ENCODE measurements around the gene ADORA2A. TPM values are rescaled to one million over a fixed set of nuclear protein-coding genes. Genes with fewer than 3 reads are reported as not detected.

ADORA2A gene
- total RNA-seq, 1 experiment from 2014 or later = 7.6 TPM

DNA sequence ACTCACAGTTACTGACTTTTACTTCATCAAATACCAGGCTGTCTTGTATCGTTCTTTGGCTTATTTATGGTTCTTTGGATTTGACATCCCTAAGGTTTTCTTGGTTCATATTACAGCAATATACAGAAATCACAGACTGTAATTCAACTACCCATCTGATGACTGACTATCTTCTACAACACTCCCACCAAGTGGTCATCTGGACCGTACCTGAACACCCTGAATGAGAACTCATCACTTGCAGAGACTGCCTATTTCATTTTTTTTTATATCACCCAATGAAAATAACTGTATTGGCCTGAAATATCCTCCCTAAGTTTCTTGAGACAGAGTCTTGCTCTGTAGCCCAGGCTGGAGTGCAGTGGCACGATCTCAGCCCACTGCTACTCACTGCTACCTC is 58.2 kb downstream of the ADORA2A start:
- H3K27me3 Mint-ChIP-seq (ENCODE audit: low read depth) = 0 out of 2 replicates have a peak, but pooled peaks cover 3% of the 10 kb centered on the region
- no peak overlapping the region for H3K4me3 Mint-ChIP-seq
- ChIA-PET POLR2A (no interaction called here), CTCF (interaction anchor here (0.6 to 1.0 kb wide), 3 partner anchors 17 to 64 kb away, joined by 3 to 4 read pairs (median 3); no protein-coding TSS in a partner anchor)
- TF ChIP-seq NR1H2 (CRISPR knock-in tag; IDR thresholded peaks at IDR 0.05) = no peak
- no peak for TF ChIP-seq PRRX2 (CRISPR knock-in tag; IDR thresholded peaks at IDR 0.05)
- TF ChIP-seq FOXP1 (CRISPR knock-in tag; IDR thresholded peaks at IDR 0.05; ENCODE audit: borderline replicate concordance) = no peak
- TF ChIP-seq SP1 (CRISPR knock-in tag; conservative IDR thresholded peaks at IDR 0.05) = no peak
- no peak for TF ChIP-seq ZNF281 (CRISPR knock-in tag; IDR thresholded peaks at IDR 0.05)
- no peak for TF ChIP-seq EMX1 (CRISPR knock-in tag; IDR thresholded peaks at IDR 0.05)
- no peak for TF ChIP-seq E2F4 (CRISPR knock-in tag; IDR thresholded peaks at IDR 0.05; ENCODE audit: borderline replicate concordance, low read depth)
- TF ChIP-seq, protein P1, sequence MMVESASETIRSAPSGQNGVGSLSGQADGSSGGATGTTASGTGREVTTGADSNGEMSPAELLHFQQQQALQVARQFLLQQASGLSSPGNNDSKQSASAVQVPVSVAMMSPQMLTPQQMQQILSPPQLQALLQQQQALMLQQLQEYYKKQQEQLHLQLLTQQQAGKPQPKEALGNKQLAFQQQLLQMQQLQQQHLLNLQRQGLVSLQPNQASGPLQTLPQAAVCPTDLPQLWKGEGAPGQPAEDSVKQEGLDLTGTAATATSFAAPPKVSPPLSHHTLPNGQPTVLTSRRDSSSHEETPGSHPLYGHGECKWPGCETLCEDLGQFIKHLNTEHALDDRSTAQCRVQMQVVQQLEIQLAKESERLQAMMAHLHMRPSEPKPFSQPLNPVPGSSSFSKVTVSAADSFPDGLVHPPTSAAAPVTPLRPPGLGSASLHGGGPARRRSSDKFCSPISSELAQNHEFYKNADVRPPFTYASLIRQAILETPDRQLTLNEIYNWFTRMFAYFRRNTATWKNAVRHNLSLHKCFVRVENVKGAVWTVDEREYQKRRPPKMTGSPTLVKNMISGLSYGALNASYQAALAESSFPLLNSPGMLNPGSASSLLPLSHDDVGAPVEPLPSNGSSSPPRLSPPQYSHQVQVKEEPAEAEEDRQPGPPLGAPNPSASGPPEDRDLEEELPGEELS (CRISPR knock-in tag; IDR thresholded peaks at IDR 0.05) = no peak
- no peak for TF ChIP-seq ZNF232 (CRISPR knock-in tag; IDR thresholded peaks at IDR 0.05)
- TF ChIP-seq, protein P2, sequence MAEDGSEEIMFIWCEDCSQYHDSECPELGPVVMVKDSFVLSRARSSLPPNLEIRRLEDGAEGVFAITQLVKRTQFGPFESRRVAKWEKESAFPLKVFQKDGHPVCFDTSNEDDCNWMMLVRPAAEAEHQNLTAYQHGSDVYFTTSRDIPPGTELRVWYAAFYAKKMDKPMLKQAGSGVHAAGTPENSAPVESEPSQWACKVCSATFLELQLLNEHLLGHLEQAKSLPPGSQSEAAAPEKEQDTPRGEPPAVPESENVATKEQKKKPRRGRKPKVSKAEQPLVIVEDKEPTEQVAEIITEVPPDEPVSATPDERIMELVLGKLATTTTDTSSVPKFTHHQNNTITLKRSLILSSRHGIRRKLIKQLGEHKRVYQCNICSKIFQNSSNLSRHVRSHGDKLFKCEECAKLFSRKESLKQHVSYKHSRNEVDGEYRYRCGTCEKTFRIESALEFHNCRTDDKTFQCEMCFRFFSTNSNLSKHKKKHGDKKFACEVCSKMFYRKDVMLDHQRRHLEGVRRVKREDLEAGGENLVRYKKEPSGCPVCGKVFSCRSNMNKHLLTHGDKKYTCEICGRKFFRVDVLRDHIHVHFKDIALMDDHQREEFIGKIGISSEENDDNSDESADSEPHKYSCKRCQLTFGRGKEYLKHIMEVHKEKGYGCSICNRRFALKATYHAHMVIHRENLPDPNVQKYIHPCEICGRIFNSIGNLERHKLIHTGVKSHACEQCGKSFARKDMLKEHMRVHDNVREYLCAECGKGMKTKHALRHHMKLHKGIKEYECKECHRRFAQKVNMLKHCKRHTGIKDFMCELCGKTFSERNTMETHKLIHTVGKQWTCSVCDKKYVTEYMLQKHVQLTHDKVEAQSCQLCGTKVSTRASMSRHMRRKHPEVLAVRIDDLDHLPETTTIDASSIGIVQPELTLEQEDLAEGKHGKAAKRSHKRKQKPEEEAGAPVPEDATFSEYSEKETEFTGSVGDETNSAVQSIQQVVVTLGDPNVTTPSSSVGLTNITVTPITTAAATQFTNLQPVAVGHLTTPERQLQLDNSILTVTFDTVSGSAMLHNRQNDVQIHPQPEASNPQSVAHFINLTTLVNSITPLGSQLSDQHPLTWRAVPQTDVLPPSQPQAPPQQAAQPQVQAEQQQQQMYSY (CRISPR knock-in tag; IDR thresholded peaks at IDR 0.05) = no peak
- no peak for TF ChIP-seq GABPB1 (CRISPR knock-in tag; IDR thresholded peaks at IDR 0.05)
- no peak for TF ChIP-seq CREM (CRISPR knock-in tag; IDR thresholded peaks at IDR 0.05)
- no peak for TF ChIP-seq NFATC4 (CRISPR knock-in tag; IDR thresholded peaks at IDR 0.05)
- TF ChIP-seq JUN (CRISPR knock-in tag; IDR thresholded peaks at IDR 0.05) = no peak
- TF ChIP-seq ZNF416 (CRISPR knock-in tag; IDR thresholded peaks at IDR 0.05) = no peak
- TF ChIP-seq SOX15 (CRISPR knock-in tag; IDR thresholded peaks at IDR 0.05) = no peak
- TF ChIP-seq HMGA2 (CRISPR knock-in tag; IDR thresholded peaks at IDR 0.05) = no peak
- TF ChIP-seq SMAD4 (CRISPR knock-in tag; IDR thresholded peaks at IDR 0.05) = no peak
- peaks cover 5% of the 10 kb centered on the region for H3K9me3 Mint-ChIP-seq
- DNase-seq (ENCODE audit: low spot score) (no peak), ATAC-seq (no peak)
- no peaks in the 10 kb centered on the region for H3K36me3 Mint-ChIP-seq
- H3K27ac Mint-ChIP-seq = no peak overlapping the region
- peaks cover 5% of the 10 kb centered on the region for H3K4me1 Mint-ChIP-seq

DNA sequence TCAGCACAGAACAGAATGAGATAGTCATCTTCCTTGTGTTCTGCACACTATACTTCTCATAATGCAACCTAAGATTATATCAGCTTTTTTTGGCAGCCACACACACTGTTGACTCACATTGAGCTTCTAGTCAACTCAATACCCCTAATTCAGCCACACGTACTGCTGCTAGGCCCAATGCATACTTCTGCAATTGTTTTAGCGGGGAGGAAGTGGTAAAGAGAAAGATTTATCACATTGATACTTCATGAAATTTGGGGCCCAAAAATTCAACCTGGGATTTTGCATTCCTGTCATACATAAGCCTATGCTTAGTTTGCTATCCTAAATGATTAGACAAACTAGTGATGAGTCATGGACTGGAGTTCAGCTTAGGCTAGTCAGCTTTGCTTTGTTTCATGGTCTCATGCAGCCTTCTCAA is 59.1 kb downstream of the ADORA2A start:
- DNase-seq (ENCODE audit: low spot score) (no peak), ATAC-seq (no peak)
- H3K36me3 Mint-ChIP-seq = no peaks in the 10 kb centered on the region
- H3K4me3 Mint-ChIP-seq = no peak overlapping the region
- peaks cover 2% of the 10 kb centered on the region for H3K4me1 Mint-ChIP-seq
- peaks cover 7% of the 10 kb centered on the region for H3K27me3 Mint-ChIP-seq (ENCODE audit: low read depth)
- CTCF ChIA-PET = interaction anchor here (0.6 to 1.4 kb wide), 3 partner anchors 21 to 65 kb away, joined by 3 to 7 read pairs (median 4); no protein-coding TSS in a partner anchor
- no peak overlapping the region for H3K27ac Mint-ChIP-seq
- POLR2A ChIA-PET = no interaction called here
- H3K9me3 Mint-ChIP-seq = peaks cover 5% of the 10 kb centered on the region
- no peak for TF ChIP-seq NFYB (CRISPR knock-in tag; conservative IDR thresholded peaks at IDR 0.05; ENCODE audit: low read depth)
- TF ChIP-seq MXD4 (CRISPR knock-in tag; IDR thresholded peaks at IDR 0.05; ENCODE audit: borderline replicate concordance) = no peak
- TF ChIP-seq EMX1 (CRISPR knock-in tag; IDR thresholded peaks at IDR 0.05) = no peak
- TF ChIP-seq ZBTB21 (CRISPR knock-in tag; IDR thresholded peaks at IDR 0.05; ENCODE audit: borderline replicate concordance) = no peak
- TF ChIP-seq KAT7 (CRISPR knock-in tag; IDR thresholded peaks at IDR 0.05; ENCODE audit: borderline replicate concordance) = no peak
- TF ChIP-seq ETV6 (CRISPR knock-in tag; IDR thresholded peaks at IDR 0.05) = no peak
- no peak for TF ChIP-seq MAX (CRISPR knock-in tag; IDR thresholded peaks at IDR 0.05)
- TF ChIP-seq ZNF121 (CRISPR knock-in tag; IDR thresholded peaks at IDR 0.05) = no peak
- TF ChIP-seq, protein P3, sequence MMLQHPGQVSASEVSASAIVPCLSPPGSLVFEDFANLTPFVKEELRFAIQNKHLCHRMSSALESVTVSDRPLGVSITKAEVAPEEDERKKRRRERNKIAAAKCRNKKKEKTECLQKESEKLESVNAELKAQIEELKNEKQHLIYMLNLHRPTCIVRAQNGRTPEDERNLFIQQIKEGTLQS (CRISPR knock-in tag; conservative IDR thresholded peaks at IDR 0.05) = no peak
- TF ChIP-seq OVOL2 (CRISPR knock-in tag; IDR thresholded peaks at IDR 0.05; ENCODE audit: borderline replicate concordance) = no peak
- TF ChIP-seq FOXK1 (CRISPR knock-in tag; IDR thresholded peaks at IDR 0.05) = no peak

All from WTC11 (cell line).